Brain microvascular endothelial cell (primary cell): ENCODE measurements around the gene ZNF697.

Experiments used
- DNase-seq: peaks from one replicate; pipeline ENCODE4 v3.0.0-alpha.2; 2020
- H3K27ac ChIP-seq: fragments of 250-450 bp; sonication (Bioruptor Pico); 2 replicates; pipeline ENCODE4 v1.5.1; 2020; ENCODE audit warnings: mild to moderate bottlenecking, moderate library complexity
- H3K27me3 ChIP-seq: fragments of 250-450 bp; sonication (Bioruptor Pico); replicated peaks from 2 replicates; pipeline ENCODE4 v1.5.1; 2020; ENCODE audit warnings: mild to moderate bottlenecking
- H3K36me3 ChIP-seq: fragments of 250-450 bp; sonication (Bioruptor Pico); replicated peaks from 2 replicates; pipeline ENCODE4 v1.5.1; 2020; ENCODE audit warnings: mild to moderate bottlenecking
- H3K4me3 ChIP-seq: 2 replicates; pipeline ENCODE4 v1.5.1; 2011; ENCODE audit warnings: low read depth, mild to moderate bottlenecking, control low read depth, low read length, moderate library complexity
- in situ Hi-C: cut with HindIII; loops from 2 replicates; pipeline ENCODE4 v1.10.0; 2017; ENCODE audit warnings: low sequenced_read_pairs, low pct_ligation_motif_present
- TF ChIP-seq, protein P1 (sequence below): IDR thresholded peaks from 2 replicates; pipeline ENCODE4 v1.5.1; 2011; ENCODE audit warnings: low read depth, mild to moderate bottlenecking, moderate library complexity, low read length, control low read depth, inconsistent platforms; ENCODE audit errors: missing control alignments

ZNF697 gene

DNA sequence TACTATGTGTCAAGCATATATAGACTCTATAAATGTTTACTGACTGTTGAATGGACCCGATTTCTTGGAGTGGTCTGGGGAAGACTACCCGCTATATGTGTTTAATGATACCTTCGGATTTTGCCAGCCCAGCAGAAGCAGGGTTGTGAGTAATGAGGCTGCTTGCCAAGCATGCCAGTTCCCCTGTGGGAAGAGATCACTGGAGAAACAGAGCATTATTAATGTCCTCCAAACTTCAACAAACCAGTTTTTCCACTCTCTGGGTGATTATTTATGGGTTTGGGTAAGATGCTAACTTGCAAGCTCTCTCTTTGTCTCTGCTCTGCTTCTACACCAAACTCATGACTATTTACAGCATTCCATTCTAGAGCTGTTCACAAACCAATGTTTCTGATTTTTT lies 38.6 kb upstream of the ZNF697 start:
- TF ChIP-seq, protein P1, sequence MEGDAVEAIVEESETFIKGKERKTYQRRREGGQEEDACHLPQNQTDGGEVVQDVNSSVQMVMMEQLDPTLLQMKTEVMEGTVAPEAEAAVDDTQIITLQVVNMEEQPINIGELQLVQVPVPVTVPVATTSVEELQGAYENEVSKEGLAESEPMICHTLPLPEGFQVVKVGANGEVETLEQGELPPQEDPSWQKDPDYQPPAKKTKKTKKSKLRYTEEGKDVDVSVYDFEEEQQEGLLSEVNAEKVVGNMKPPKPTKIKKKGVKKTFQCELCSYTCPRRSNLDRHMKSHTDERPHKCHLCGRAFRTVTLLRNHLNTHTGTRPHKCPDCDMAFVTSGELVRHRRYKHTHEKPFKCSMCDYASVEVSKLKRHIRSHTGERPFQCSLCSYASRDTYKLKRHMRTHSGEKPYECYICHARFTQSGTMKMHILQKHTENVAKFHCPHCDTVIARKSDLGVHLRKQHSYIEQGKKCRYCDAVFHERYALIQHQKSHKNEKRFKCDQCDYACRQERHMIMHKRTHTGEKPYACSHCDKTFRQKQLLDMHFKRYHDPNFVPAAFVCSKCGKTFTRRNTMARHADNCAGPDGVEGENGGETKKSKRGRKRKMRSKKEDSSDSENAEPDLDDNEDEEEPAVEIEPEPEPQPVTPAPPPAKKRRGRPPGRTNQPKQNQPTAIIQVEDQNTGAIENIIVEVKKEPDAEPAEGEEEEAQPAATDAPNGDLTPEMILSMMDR, result no peak
- H3K27ac ChIP-seq, result no peak overlapping the region
- H3K36me3 ChIP-seq, result no peaks in the 10 kb centered on the region
- H3K4me3 ChIP-seq, result no peak overlapping the region
- DNase-seq, result no peak
- in situ Hi-C loops, result no loop called here
- no peaks in the 10 kb centered on the region for H3K27me3 ChIP-seq

DNA sequence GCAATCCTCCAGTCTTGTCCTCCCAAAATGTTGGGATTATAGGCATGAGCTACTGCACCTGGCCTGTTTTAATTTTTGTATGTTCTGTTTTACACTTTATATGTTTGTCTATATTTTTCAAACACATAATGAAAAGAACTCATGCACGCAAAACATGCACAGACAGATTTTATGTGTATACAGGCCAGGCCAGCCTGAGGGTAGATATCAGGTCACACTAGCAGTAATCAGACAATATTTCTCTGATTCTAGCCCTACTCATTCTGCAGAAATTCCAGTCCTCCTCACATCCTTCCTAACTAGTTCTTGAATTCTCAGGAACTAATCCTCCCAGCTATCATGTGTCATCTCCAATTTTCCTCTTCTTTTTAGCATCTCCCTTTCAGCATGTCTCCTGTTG lies 35.8 kb upstream of the ZNF697 start:
- Histone ChIP-seq H3K36me3 (no peaks in the 10 kb centered on the region), H3K27me3 (no peaks in the 10 kb centered on the region), H3K4me3 (no peak overlapping the region), H3K27ac (no peak overlapping the region)
- in situ Hi-C loops, result no loop called here
- no peak for DNase-seq
- TF ChIP-seq, protein P1, result no peak

DNA sequence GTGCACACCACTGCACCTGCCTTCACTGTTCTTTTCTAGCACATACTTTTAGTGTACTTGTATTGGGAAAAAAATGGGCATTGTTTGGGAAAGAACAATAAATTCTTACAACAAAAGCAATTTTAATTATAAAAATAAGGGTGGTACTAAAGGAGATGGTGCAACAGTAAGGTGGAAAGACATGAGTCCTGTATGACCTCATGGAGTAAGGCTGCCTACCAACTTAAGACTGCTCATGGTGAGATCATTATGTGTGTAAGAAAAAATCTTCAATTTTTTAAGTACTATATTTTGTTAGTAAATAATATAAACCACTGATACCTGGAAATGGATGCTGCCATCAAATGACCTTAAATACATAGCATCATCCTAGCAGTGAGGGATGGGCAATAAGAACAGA lies 34.1 kb upstream of the ZNF697 start:
- in situ Hi-C loops, result no loop called here
- no peak overlapping the region for H3K4me3 ChIP-seq
- TF ChIP-seq, protein P1, result no peak

GRCh38 chr1:119681560-119681959 lies 33.5 kb upstream of the ZNF697 start:
- TF ChIP-seq, protein P1, result no peak
- no peak for DNase-seq
- in situ Hi-C loops, result no loop called here

More for the DNA sequence above, 34.1 kb upstream of the ZNF697 start:
- Histone ChIP-seq H3K36me3 (no peaks in the 10 kb centered on the region), H3K27me3 (no peaks in the 10 kb centered on the region), H3K27ac (no peak overlapping the region)
- DNase-seq, result no peak

DNA sequence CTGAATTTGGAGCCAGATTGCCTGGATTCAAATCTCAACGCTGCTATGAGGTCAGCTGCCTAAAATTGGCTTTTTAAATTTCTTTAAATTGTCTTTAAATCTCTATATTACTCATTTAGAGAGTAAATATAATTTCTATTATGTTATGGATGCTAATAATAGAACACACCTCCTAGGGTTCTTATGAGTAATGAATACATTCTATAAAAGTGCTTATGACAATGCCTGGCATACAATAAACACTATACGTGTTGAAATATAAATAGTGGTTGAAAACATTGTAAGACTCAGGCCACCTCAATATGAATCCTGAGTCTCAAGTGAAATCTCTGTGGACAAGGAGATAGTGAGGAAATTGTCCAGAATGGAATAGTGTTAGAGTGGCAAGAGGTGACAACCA lies 32.7 kb upstream of the ZNF697 start:
- Histone ChIP-seq H3K4me3 (no peak overlapping the region), H3K27ac (no peak overlapping the region), H3K36me3 (no peaks in the 10 kb centered on the region), H3K27me3 (no peaks in the 10 kb centered on the region)
- in situ Hi-C loops, result no loop called here
- no peak for DNase-seq
- TF ChIP-seq, protein P1, result no peak

More at GRCh38 chr1:119681560-119681959, 33.5 kb upstream of the ZNF697 start:
- Histone ChIP-seq H3K27ac (no peak overlapping the region), H3K27me3 (no peaks in the 10 kb centered on the region), H3K36me3 (no peaks in the 10 kb centered on the region), H3K4me3 (no peak overlapping the region)

DNA sequence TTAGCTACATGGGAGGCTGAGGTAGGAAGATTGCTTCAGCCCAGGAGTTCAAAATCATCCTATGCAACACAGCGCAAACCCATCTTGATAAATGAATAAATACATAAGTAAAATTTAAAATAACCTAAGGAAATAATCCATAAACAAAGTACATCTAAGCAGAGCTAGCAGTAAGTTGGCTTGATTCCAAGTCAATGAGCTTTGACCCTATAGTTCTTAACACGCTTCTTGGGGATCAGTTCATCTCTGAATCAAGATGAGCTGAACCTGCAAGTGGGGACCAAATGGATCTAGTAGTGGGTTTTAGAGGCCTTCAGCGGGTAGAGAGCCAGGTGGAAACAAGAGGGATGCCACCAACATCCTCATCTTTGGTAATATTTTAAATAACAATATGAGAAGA lies 32.1 kb upstream of the ZNF697 start:
- in situ Hi-C loops, result no loop called here
- TF ChIP-seq, protein P1, result no peak
- no peak for DNase-seq
- Histone ChIP-seq H3K27me3 (no peaks in the 10 kb centered on the region), H3K4me3 (no peak overlapping the region), H3K36me3 (no peaks in the 10 kb centered on the region), H3K27ac (no peak overlapping the region)
